MM.1S (cell line): ENCODE results near the gene FAM43A.
A peak's percentile ranks its signal among the peaks of the same experiment; 100 is the strongest.

Source experiments
- DNase-seq: peaks from one replicate; pipeline ENCODE4 v3.0.0-alpha.2; 2015
- H2AFZ ChIP-seq: fragments of 300-600 bp; sonication (generic); 2 replicates; pipeline ENCODE4 v1.6.0; 2016; ENCODE audit warnings: antibody characterized with exemption, low read length
- H3F3A ChIP-seq: fragments of 300-600 bp; sonication (generic); 2 replicates; pipeline ENCODE4 v1.6.1; 2016; ENCODE audit warnings: mild to moderate bottlenecking, antibody characterized with exemption, low read length, moderate library complexity, mixed read lengths; ENCODE audit not compliant: insufficient read depth
- H3K27ac ChIP-seq: fragments of 300-600 bp; sonication (generic); 2 replicates; pipeline ENCODE4 v1.5.1; 2016; ENCODE audit warnings: mild to moderate bottlenecking, low read length
- H3K27me3 ChIP-seq: fragments of 300-600 bp; sonication (generic); replicated peaks from 2 replicates; pipeline ENCODE4 v1.6.0; 2016; ENCODE audit warnings: low read length; ENCODE audit not compliant: insufficient read depth
- H3K36me3 ChIP-seq: fragments of 300-600 bp; sonication (generic); replicated peaks from 2 replicates; pipeline ENCODE4 v1.6.1; 2016; ENCODE audit warnings: mild to moderate bottlenecking, low read length, mixed read lengths; ENCODE audit not compliant: insufficient read depth
- H3K4me1 ChIP-seq: fragments of 300-600 bp; sonication (generic); 2 replicates; pipeline ENCODE4 v1.6.1; 2016; ENCODE audit warnings: low read length, mixed read lengths
- H3K4me2 ChIP-seq: fragments of 300-600 bp; sonication (generic); 2 replicates; pipeline ENCODE4 v1.6.0; 2016; ENCODE audit warnings: low read depth, low read length
- H3K4me3 ChIP-seq: fragments of 300-600 bp; sonication (generic); 2 replicates; pipeline ENCODE4 v1.5.1; 2016; ENCODE audit warnings: low read length, mixed read lengths
- H3K79me2 ChIP-seq: fragments of 300-600 bp; sonication (generic); 2 replicates; pipeline ENCODE4 v1.6.1; 2016; ENCODE audit warnings: mixed run types, low read length, mixed read lengths
- H3K9ac ChIP-seq: fragments of 300-600 bp; sonication (generic); 2 replicates; pipeline ENCODE4 v1.6.1; 2016; ENCODE audit warnings: low read length, mixed read lengths
- H3K9me2 ChIP-seq: fragments of 300-600 bp; sonication (generic); replicated peaks from 2 replicates; pipeline ENCODE4 v1.6.1; 2016; ENCODE audit warnings: mild to moderate bottlenecking, low read length, mixed read lengths; ENCODE audit not compliant: insufficient read depth
- H3K9me3 ChIP-seq: fragments of 300-600 bp; sonication (generic); replicated peaks from 2 replicates; pipeline ENCODE4 v1.6.1; 2016; ENCODE audit warnings: mild to moderate bottlenecking, low read length, mixed read lengths; ENCODE audit not compliant: insufficient read depth
- H4K20me1 ChIP-seq: fragments of 300-600 bp; sonication (generic); 2 replicates; pipeline ENCODE4 v1.6.1; 2016; ENCODE audit warnings: mild to moderate bottlenecking, low read length, moderate library complexity, mixed read lengths; ENCODE audit not compliant: insufficient read depth
- CTCF ChIP-seq: fragments of 300-600 bp; sonication (generic); IDR thresholded peaks from 2 replicates; pipeline ENCODE4 v1.5.1; 2016; ENCODE audit warnings: antibody characterized with exemption, low read length, mixed read lengths
- EZH2 ChIP-seq: fragments of 300-600 bp; sonication (generic); optimal IDR thresholded peaks from 2 replicates; pipeline ENCODE3; 2017; ENCODE audit warnings: low read depth, mild to moderate bottlenecking, antibody characterized with exemption, low read length, mixed read lengths
- EZH2phosphoT487 ChIP-seq: fragments of 300-600 bp; sonication (generic); IDR thresholded peaks from 2 replicates; pipeline ENCODE4 v1.6.1; 2018; ENCODE audit warnings: antibody characterized with exemption, low read length

The FAM43A gene

GRCh38 chr3:194676471-194676870 lies 9.2 kb upstream of the FAM43A start:
- no peak for TF ChIP-seq EZH2
- TF ChIP-seq EZH2phosphoT487, result no peak
- TF ChIP-seq CTCF, result no peak
- Histone ChIP-seq H3K9ac (no peak overlapping the region), H3K4me1 (0 out of 2 replicates have a peak, but pooled peaks cover 6% of the 10 kb centered on the region), H3K27me3 (no peaks in the 10 kb centered on the region; the same call in 1 of the 2 replicates), H3K9me2 (no peaks in the 10 kb centered on the region), H3K9me3 (no peaks in the 10 kb centered on the region), H4K20me1 (no peaks in the 10 kb centered on the region), H3K36me3 (no peaks in the 10 kb centered on the region), H3K4me3 (no peak overlapping the region), H3K79me2 (peaks cover 6% of the 10 kb centered on the region), H3K27ac (no peak overlapping the region), H3K4me2 (no peak overlapping the region), H2AFZ (no peak overlapping the region), H3F3A (no peaks in the 10 kb centered on the region)
- no peak for DNase-seq

- Histone ChIP-seq H4K20me1 (no peaks in the 10 kb centered on the region), H3K9me2 (no peaks in the 10 kb centered on the region), H3K79me2 (no peaks in the 10 kb centered on the region), H3K9me3 (no peaks in the 10 kb centered on the region), H3K27ac (no peak overlapping the region), H3K4me3 (no peak overlapping the region), H3K36me3 (no peaks in the 10 kb centered on the region), H2AFZ (no peak overlapping the region), H3K4me1 (peaks cover 21% of the 10 kb centered on the region), H3K9ac (no peak overlapping the region), H3K27me3 (no peaks in the 10 kb centered on the region), H3F3A (no peaks in the 10 kb centered on the region; the same call in 1 of the 2 replicates), H3K4me2 (no peak overlapping the region)
- no peak for DNase-seq
- TF ChIP-seq CTCF, result no peak
- no peak for TF ChIP-seq EZH2
Observed at GRCh38 chr3:194680888-194681615, 4.6 kb upstream of the FAM43A start.

- DNase-seq, result peak; percentile 5
Observed at GRCh38 chr3:194682189-194682693, 3.4 kb upstream of the FAM43A start.

More at GRCh38 chr3:194682189-194682693, 3.4 kb upstream of the FAM43A start:
- peaks cover 26% of the 10 kb centered on the region for H3K4me1 ChIP-seq
- peak overlapping the region; percentile 34; the same call in 1 of the 2 replicates for H3K4me2 ChIP-seq
- peaks cover 8% of the 10 kb centered on the region; the same call in 1 of the 2 replicates for H3K27me3 ChIP-seq
- H3K4me3 ChIP-seq, result no peak overlapping the region
- H2AFZ ChIP-seq, result peak overlapping the region; percentile 35
- no peaks in the 10 kb centered on the region for H3K79me2 ChIP-seq
- H3K27ac ChIP-seq, result no peak overlapping the region
- H3K36me3 ChIP-seq, result no peaks in the 10 kb centered on the region
- no peak for TF ChIP-seq EZH2
- TF ChIP-seq CTCF, result no peak
- TF ChIP-seq EZH2phosphoT487, result no peak
- H3K9me3 ChIP-seq, result no peaks in the 10 kb centered on the region
- peaks cover 3% of the 10 kb centered on the region; the same call in 1 of the 2 replicates for H3F3A ChIP-seq
- no peak overlapping the region for H3K9ac ChIP-seq
- H4K20me1 ChIP-seq, result no peaks in the 10 kb centered on the region
- H3K9me2 ChIP-seq, result no peaks in the 10 kb centered on the region
